ENCODE measurements around the gene RHOJ. TPM values are rescaled to one million over a fixed set of nuclear protein-coding genes. Genes with fewer than 3 reads are reported as not detected.

RHOJ gene
- total and polyA plus RNA-seq, 2 of the 8 experiments (the other 6 are each of a cell fraction or from before 2014, with no cell fraction given), result 0.11 TPM; not detected in 1

DNA sequence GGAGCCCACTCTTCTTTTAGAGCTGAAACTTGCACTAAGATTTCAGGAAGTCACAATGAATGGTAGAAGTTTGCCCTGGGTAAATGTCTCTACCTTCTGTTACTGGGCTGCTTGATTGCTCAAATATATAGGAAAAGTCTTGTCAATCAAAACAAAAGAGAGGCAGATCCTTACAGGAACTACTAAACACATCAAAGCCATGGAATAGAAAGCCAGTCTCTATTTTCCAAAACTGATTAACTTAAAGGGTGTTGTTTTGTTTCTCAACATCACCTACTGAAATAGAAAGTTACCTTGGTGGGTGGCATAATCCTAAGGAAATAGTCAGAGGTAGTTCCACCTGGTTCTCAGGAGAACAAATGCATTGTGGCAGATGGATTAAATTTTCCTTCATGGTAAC lies 114.6 kb downstream of the RHOJ start, which contains the start of gene GPHB5:
TSS of gene GPHB5 (minus strand) at position 101 of the 400 bp plus-strand sequence. CDS start 1,086 bp downstream, outside the sequence.
- no peak within 1 kb of the TSS for H2AK5ac ChIP-seq (ENCODE audit: low read depth, low read length)
- H3K4me1 ChIP-seq (replicated peaks in 1 of 4; ENCODE audit: control insufficient read depth in 3 of 4, insufficient read depth in 4 of 4, low read length in 3 of 4), result no peaks in the 10 kb centered on the region
- H3K36me3 ChIP-seq (ENCODE audit: control insufficient read depth in 2 of 4, insufficient read depth in 4 of 4, low read length in 3 of 4), result no peaks in the 10 kb centered on the region
- FAIRE-seq, result no peak
- H3K23me2 ChIP-seq (ENCODE audit: low read depth, low read length), result no peaks in the 10 kb centered on the region
- no peaks in the 10 kb centered on the region for H3K9me3 ChIP-seq (ENCODE audit: insufficient read depth in 2 of 2, low read depth in 1 of 2, low read length in 1 of 2)
- TF ChIP-seq MAFK (IDR thresholded peaks at IDR 0.05; ENCODE audit: low read depth, low read length) (no peak), SUZ12 (IDR thresholded peaks at IDR 0.05; ENCODE audit: low read length) (no peak), TAF1 (IDR thresholded peaks at IDR 0.05; ENCODE audit: low read depth, low read length) (no peak), JUND (IDR thresholded peaks at IDR 0.05; ENCODE audit: low read length) (no peak), JUN (IDR thresholded peaks at IDR 0.05; ENCODE audit: low read depth, low read length) (no peak), ASH2L (IDR thresholded peaks at IDR 0.05; ENCODE audit: low read length) (no peak), CREB1 (IDR thresholded peaks at IDR 0.05) (no peak), SRF (IDR thresholded peaks at IDR 0.05; ENCODE audit: low read depth, low read length) (no peak), POLR2A (IDR thresholded peaks at IDR 0.05; ENCODE audit: control extremely low read depth in 1 of 2, low read depth in 2 of 2, low read length in 2 of 2) (no peak), SP1 (IDR thresholded peaks at IDR 0.05; ENCODE audit: low read depth, low read length) (no peak), BACH1 (IDR thresholded peaks at IDR 0.05; ENCODE audit: low read length) (no peak), HDAC6 (IDR thresholded peaks at IDR 0.05; ENCODE audit: low read depth, low read length) (no peak), CTCF (IDR thresholded peaks at IDR 0.05; ENCODE audit: control extremely low read depth in 1 of 3, insufficient read depth in 1 of 3, low read depth in 1 of 3, low read length in 3 of 3) (no peak)
- no peak within 1 kb of the TSS for H2BK15ac ChIP-seq (ENCODE audit: low read length)
- no peak within 1 kb of the TSS for H4K5ac ChIP-seq (ENCODE audit: insufficient read length, low read depth, low read length)
- H4K8ac ChIP-seq (ENCODE audit: extremely low read depth, insufficient read depth, low read length), result no peak within 1 kb of the TSS
- H3K79me1 ChIP-seq (ENCODE audit: low read depth, low read length), result no peaks in the 10 kb centered on the region
- no peak within 1 kb of the TSS for H2AFZ ChIP-seq (ENCODE audit: low read length)
- H2BK120ac ChIP-seq (replicated peaks; ENCODE audit: low read depth, low read length), result no peak within 1 kb of the TSS
- H2BK5ac ChIP-seq (ENCODE audit: low read depth, low read length), result no peak within 1 kb of the TSS
- no peak within 1 kb of the TSS for H3K18ac ChIP-seq (ENCODE audit: extremely low read depth, low read length)
- H4K91ac ChIP-seq (replicated peaks; ENCODE audit: insufficient read length, low read length), result no peak within 1 kb of the TSS
- no peak for DNase-seq (ENCODE audit: low read depth in 1 of 2, low spot score in 2 of 2)
- H3K4me3 ChIP-seq (ENCODE audit: extremely low read depth in 1 of 4, insufficient read depth in 2 of 4, low read depth in 3 of 4, low read length in 4 of 4), result no peak within 1 kb of the TSS
- H3K23ac ChIP-seq (ENCODE audit: insufficient read length), result no peak within 1 kb of the TSS
- H3K9ac ChIP-seq (replicated peaks in 1 of 4; ENCODE audit: extremely low read depth in 1 of 4, low read depth in 3 of 4, low read length in 3 of 4), result no peak within 1 kb of the TSS
- H3K14ac ChIP-seq (ENCODE audit: insufficient read length), result no peak within 1 kb of the TSS
- ChIA-PET CTCF (ENCODE audit: partially characterized antibody) (no interaction called here), POLR2A (ENCODE audit: partially characterized antibody) (no interaction called here)
- H3K4ac ChIP-seq (replicated peaks; ENCODE audit: insufficient read length, low read depth, low read length), result no peak within 1 kb of the TSS
- H3K79me2 ChIP-seq (ENCODE audit: control insufficient read depth in 1 of 2, insufficient read depth in 2 of 2, low read length in 2 of 2), result no peaks in the 10 kb centered on the region
- H3K4me2 ChIP-seq (ENCODE audit: insufficient read depth in 1 of 2, low read depth in 2 of 2, low read length in 2 of 2), result no peak within 1 kb of the TSS
- no peak within 1 kb of the TSS for H2BK20ac ChIP-seq (ENCODE audit: low read length)
- no peaks in the 10 kb centered on the region for H4K20me1 ChIP-seq (replicated peaks in 1 of 2; ENCODE audit: control insufficient read depth in 1 of 2, insufficient read depth in 2 of 2, low read length in 2 of 2)
- no peak within 1 kb of the TSS for H3K56ac ChIP-seq (replicated peaks; ENCODE audit: insufficient read length, low read depth, low read length)
- no peak within 1 kb of the TSS for H2BK12ac ChIP-seq (ENCODE audit: low read depth, low read length)
- H3K27me3 ChIP-seq (replicated peaks in 1 of 4; ENCODE audit: control insufficient read depth in 3 of 4, extremely low read depth in 1 of 4, insufficient read depth in 3 of 4, low read length in 3 of 4), result no peaks in the 10 kb centered on the region; a peak in 2 of 7 replicates
- H3K27ac ChIP-seq (ENCODE audit: low read depth, low read length), result no peak within 1 kb of the TSS

All from H1 (cell line).